Neural cell (in vitro differentiated cells): ENCODE data around the gene MAGI2. TPM values are rescaled to one million over a fixed set of nuclear protein-coding genes. Genes with fewer than 3 reads are reported as not detected.

ENCODE experiments used
- H2AFZ ChIP-seq: fragments of 200-600, 300-800 bp; sonication (generic), shearing (Covaris generic); 2 replicates; pipeline ENCODE4 v1.6.0; 2014; ENCODE audit warnings: low read depth, mild to moderate bottlenecking, antibody characterized with exemption, low read length, moderate library complexity
- H3F3A ChIP-seq: fragments of 200-600 bp; shearing (Covaris generic); 2 replicates; pipeline ENCODE4 v1.6.1; 2016; ENCODE audit warnings: mild to moderate bottlenecking, moderate library complexity, mixed read lengths, antibody characterized with exemption, low read length; ENCODE audit not compliant: insufficient read depth, poor library complexity, severe bottlenecking
- H3K27ac ChIP-seq: fragments of 200-600, 300-800 bp; sonication (generic), shearing (Covaris generic); 2 replicates; pipeline ENCODE4 v1.5.1; 2014; ENCODE audit warnings: mild to moderate bottlenecking, low read length, moderate library complexity
- H3K27me3 ChIP-seq: fragments of 300-800, 200-600 bp; sonication (generic), shearing (Covaris generic); 2 replicates; pipeline ENCODE4 v1.6.0; 2014; ENCODE audit warnings: mild to moderate bottlenecking, low read depth, low read length, moderate library complexity; ENCODE audit not compliant: insufficient read depth
- H3K36me3 ChIP-seq: fragments of 300-800, 200-600 bp; sonication (generic), shearing (Covaris generic); 2 replicates; pipeline ENCODE4 v1.5.1; 2014; ENCODE audit warnings: mild to moderate bottlenecking, antibody characterized with exemption, low read length, moderate library complexity; ENCODE audit not compliant: insufficient read depth
- H3K4me2 ChIP-seq: fragments of 300-800, 200-600 bp; sonication (generic), shearing (Covaris generic); 2 replicates; pipeline ENCODE4 v1.6.0; 2014; ENCODE audit warnings: mild to moderate bottlenecking, low read length
- H3K4me3 ChIP-seq: fragments of 300-800, 200-600 bp; sonication (generic), shearing (Covaris generic); 2 replicates; pipeline ENCODE4 v1.5.1; 2014; ENCODE audit warnings: mild to moderate bottlenecking, low read length, moderate library complexity
- H3K79me2 ChIP-seq: fragments of 200-600 bp; shearing (Covaris generic); replicated peaks from 2 replicates; pipeline ENCODE4 v1.6.0; 2014; ENCODE audit warnings: mild to moderate bottlenecking, low read length, moderate library complexity; ENCODE audit not compliant: insufficient read depth
- H3K9ac ChIP-seq: fragments of 300-800, 200-600 bp; sonication (generic), shearing (Covaris generic); 2 replicates; pipeline ENCODE4 v1.6.1; 2016; ENCODE audit warnings: mild to moderate bottlenecking, low read length, mixed read lengths
- H3K9me2 ChIP-seq: fragments of 200-600 bp; shearing (Covaris generic); 2 replicates; pipeline ENCODE4 v1.6.1; 2016; ENCODE audit warnings: mild to moderate bottlenecking, low read length, mixed read lengths; ENCODE audit not compliant: insufficient read depth
- H3K9me3 ChIP-seq: fragments of 200-600, 300-800 bp; sonication (generic), shearing (Covaris generic); 2 replicates; pipeline ENCODE4 v1.6.1; 2016; ENCODE audit warnings: mild to moderate bottlenecking, mixed run types, low read length, moderate library complexity, mixed read lengths
- H4K20me1 ChIP-seq: fragments of 200-600 bp; shearing (Covaris generic); 2 replicates; pipeline ENCODE4 v1.6.1; 2016; ENCODE audit warnings: mild to moderate bottlenecking, mixed run types; ENCODE audit not compliant: insufficient read depth
- CTCF ChIP-seq: fragments of 450-650 bp; IDR thresholded peaks from 2 replicates; pipeline ENCODE4 v1.5.1; 2014; ENCODE audit warnings: antibody characterized with exemption, mild to moderate bottlenecking, moderate library complexity; ENCODE audit not compliant: poor library complexity, severe bottlenecking
- EP300 ChIP-seq: fragments of 450-650 bp; conservative IDR thresholded peaks from 2 replicates; pipeline ENCODE4 v1.6.1; 2014; ENCODE audit warnings: antibody characterized with exemption, mild to moderate bottlenecking, moderate library complexity; ENCODE audit not compliant: poor library complexity, severe bottlenecking
- EZH2 ChIP-seq: fragments of 200-600, 300-800 bp; shearing (Covaris generic), sonication (generic); IDR thresholded peaks from 2 replicates; pipeline ENCODE4 v1.6.1; 2014; ENCODE audit warnings: antibody characterized with exemption, low read length, borderline replicate concordance, mild to moderate bottlenecking; ENCODE audit not compliant: insufficient read depth, poor library complexity, severe bottlenecking
- MXI1 ChIP-seq: fragments of 450-650 bp; conservative IDR thresholded peaks from 2 replicates; pipeline ENCODE4 v1.6.1; 2014; ENCODE audit warnings: antibody characterized with exemption, mild to moderate bottlenecking; ENCODE audit not compliant: poor library complexity, severe bottlenecking
- POLR2AphosphoS5 ChIP-seq: IDR thresholded peaks from 2 replicates; pipeline ENCODE4 v1.6.1; 2012
- RAD21 ChIP-seq: fragments of 450-650 bp; conservative IDR thresholded peaks from 2 replicates; pipeline ENCODE4 v1.6.1; 2014; ENCODE audit warnings: antibody characterized with exemption, mild to moderate bottlenecking, moderate library complexity
- REST ChIP-seq: IDR thresholded peaks from 2 replicates; pipeline ENCODE4 v1.6.1; 2012; ENCODE audit warnings: borderline replicate concordance
- SMC3 ChIP-seq: fragments of 450-650 bp; conservative IDR thresholded peaks from 2 replicates; pipeline ENCODE4 v1.6.1; 2014; ENCODE audit warnings: antibody characterized with exemption, mild to moderate bottlenecking, moderate library complexity; ENCODE audit not compliant: poor library complexity
- TAF1 ChIP-seq: IDR thresholded peaks from 2 replicates; pipeline ENCODE4 v1.6.1; 2012; ENCODE audit warnings: low read depth
- polyA plus RNA-seq: library from polyadenylated mRNA; depleted of rRNA; stranded (reverse); fragments of >200 nt; gene quantifications from 2 replicates; pipeline ENCODE4 v1.2.3, GENCODE V29; 2014

MAGI2 gene
- polyA plus RNA-seq, 1 donor from 2014 or later, result 19.3 TPM

GRCh38 chr7:78900806-78901205 is 552.7 kb downstream of the MAGI2 start:
- no peaks in the 10 kb centered on the region for H3K27me3 ChIP-seq
- H3F3A ChIP-seq, result no peaks in the 10 kb centered on the region
- no peak for TF ChIP-seq RAD21
- TF ChIP-seq TAF1, result no peak
- no peak for TF ChIP-seq EZH2
- TF ChIP-seq SMC3, result no peak
- no peak overlapping the region for H2AFZ ChIP-seq
- H4K20me1 ChIP-seq, result no peaks in the 10 kb centered on the region
- H3K79me2 ChIP-seq, result no peaks in the 10 kb centered on the region
- H3K4me3 ChIP-seq, result no peak overlapping the region
- no peak overlapping the region for H3K4me2 ChIP-seq
- no peak overlapping the region for H3K27ac ChIP-seq
- H3K9ac ChIP-seq, result no peak overlapping the region
- no peaks in the 10 kb centered on the region for H3K36me3 ChIP-seq
- H3K9me3 ChIP-seq, result no peaks in the 10 kb centered on the region
- no peaks in the 10 kb centered on the region for H3K9me2 ChIP-seq

GRCh38 chr7:78895393-78895792 is 558.1 kb downstream of the MAGI2 start:
- H3K4me2 ChIP-seq, result no peak overlapping the region
- H3K4me3 ChIP-seq, result no peak overlapping the region
- H3K36me3 ChIP-seq, result no peaks in the 10 kb centered on the region
- TF ChIP-seq RAD21, result no peak
- TF ChIP-seq REST, result no peak
- no peak for TF ChIP-seq TAF1
- no peak for TF ChIP-seq POLR2AphosphoS5
- TF ChIP-seq EZH2, result no peak
- TF ChIP-seq MXI1, result no peak
- no peak for TF ChIP-seq SMC3
- TF ChIP-seq EP300, result no peak
- no peak for TF ChIP-seq CTCF
- no peaks in the 10 kb centered on the region for H3K27me3 ChIP-seq
- no peaks in the 10 kb centered on the region for H3K9me2 ChIP-seq
- H3K9ac ChIP-seq, result no peak overlapping the region
- no peaks in the 10 kb centered on the region for H3K9me3 ChIP-seq
- no peak overlapping the region for H3K27ac ChIP-seq
- no peaks in the 10 kb centered on the region for H3F3A ChIP-seq
- H4K20me1 ChIP-seq, result no peaks in the 10 kb centered on the region
- no peak overlapping the region for H2AFZ ChIP-seq
- H3K79me2 ChIP-seq, result no peaks in the 10 kb centered on the region

GRCh38 chr7:78879206-78879605 is 574.3 kb downstream of the MAGI2 start:
- H2AFZ ChIP-seq, result no peak overlapping the region
- TF ChIP-seq TAF1 (no peak), EZH2 (no peak), REST (no peak), MXI1 (no peak), CTCF (no peak), SMC3 (no peak), RAD21 (no peak), EP300 (no peak), POLR2AphosphoS5 (no peak)
- no peak overlapping the region for H3K27ac ChIP-seq
- H3K4me3 ChIP-seq, result no peak overlapping the region
- no peaks in the 10 kb centered on the region for H3K36me3 ChIP-seq
- H3K79me2 ChIP-seq, result no peaks in the 10 kb centered on the region
- no peaks in the 10 kb centered on the region for H4K20me1 ChIP-seq
- H3K9me2 ChIP-seq, result no peaks in the 10 kb centered on the region
- no peak overlapping the region for H3K9ac ChIP-seq
- H3K4me2 ChIP-seq, result no peak overlapping the region
- H3K27me3 ChIP-seq, result no peaks in the 10 kb centered on the region
- H3F3A ChIP-seq, result no peaks in the 10 kb centered on the region
- H3K9me3 ChIP-seq, result peaks cover 4% of the 10 kb centered on the region
